Activated B cell treated with CpG ODN at 0.5 μM for 24 hours (primary cell): ENCODE measurements around the gene TXNDC2. TPM values are rescaled to one million over a fixed set of nuclear protein-coding genes. Genes with fewer than 3 reads are reported as not detected.

Experiments used
- ATAC-seq: fragments of 200-7000 bp; cut with Tn5 transposase; one replicate; pipeline ENCODE4 v1.10.0; 2021; ENCODE audit warnings: low read depth, mild to moderate bottlenecking, moderate library complexity
- CTCF ChIA-PET: fragments of 350-600 bp; sonication (Branson Sonifier 250); formaldehyde crosslinking; loops from one replicate; lab custom pipeline; 2021; ENCODE audit warnings: antibody characterized with exemption; lab: Charles Lee
- POLR2A ChIA-PET: fragments of 350-600 bp; sonication (Branson Sonifier 250); formaldehyde crosslinking; loops from one replicate; lab custom pipeline; 2021; ENCODE audit warnings: antibody characterized with exemption; lab: Charles Lee
- DNase-seq: peaks from one replicate; pipeline ENCODE4 v3.0.0; 2022
- H3K27ac Mint-ChIP-seq: one replicate; pipeline ENCODE4 v1.8.0; 2020; ENCODE audit warnings: mixed read lengths
- H3K27me3 Mint-ChIP-seq: one replicate; pipeline ENCODE4 v1.8.0; 2021; ENCODE audit warnings: mixed read lengths
- H3K36me3 Mint-ChIP-seq: one replicate; pipeline ENCODE4 v1.8.0; 2021; ENCODE audit warnings: low read depth, mixed read lengths
- H3K4me1 Mint-ChIP-seq: one replicate; pipeline ENCODE4 v1.8.0; 2021; ENCODE audit warnings: mixed read lengths
- H3K4me3 Mint-ChIP-seq: one replicate; pipeline ENCODE4 v1.8.0; 2020; ENCODE audit warnings: mild to moderate bottlenecking, mixed read lengths
- H3K9me3 Mint-ChIP-seq: one replicate; pipeline ENCODE4 v1.8.0; 2020; ENCODE audit warnings: mixed read lengths
- CTCF ChIP-seq: fragments of 200-600 bp; IDR thresholded peaks from one replicate; pipeline ENCODE4 v1.8.0; 2022; ENCODE audit warnings: antibody characterized with exemption, mild to moderate bottlenecking
- intact Hi-C: fragments of 100-400 bp; cut with micrococcal nuclease; formaldehyde crosslinking; loops from one replicate; pipeline ENCODE4 v1.15.1; 2024
- total RNA-seq: library from RNA; stranded (reverse); gene quantifications from 2 replicates; pipeline ENCODE4 v1.2.3, GENCODE V29; 2022

TXNDC2 gene
- total RNA-seq, 1 donor from 2014 or later, result 0.13 TPM

- ATAC-seq, result no peak
Observed at GRCh38 chr18:9884090-9884489, 1.7 kb upstream of the TXNDC2 start.

GRCh38 chr18:9884532-9885140 is 1.1 kb upstream of the TXNDC2 start:
- H3K36me3 Mint-ChIP-seq, result no peaks in the 10 kb centered on the region
- CTCF ChIA-PET, result no interaction called here
- H3K27ac Mint-ChIP-seq, result no peak overlapping the region
- POLR2A ChIA-PET, result no interaction called here
- DNase-seq, result no peak
- ATAC-seq, result no peak
- H3K27me3 Mint-ChIP-seq, result no peaks in the 10 kb centered on the region
- intact Hi-C loops, result no loop called here
- no peaks in the 10 kb centered on the region for H3K4me1 Mint-ChIP-seq
- no peaks in the 10 kb centered on the region for H3K9me3 Mint-ChIP-seq
- H3K4me3 Mint-ChIP-seq, result no peak overlapping the region
- TF ChIP-seq CTCF, result no peak

More at GRCh38 chr18:9884090-9884489, 1.7 kb upstream of the TXNDC2 start:
- H3K9me3 Mint-ChIP-seq, result no peaks in the 10 kb centered on the region
- no peak for DNase-seq
- TF ChIP-seq CTCF, result no peak
- intact Hi-C loops, result no loop called here
- no peaks in the 10 kb centered on the region for H3K36me3 Mint-ChIP-seq
- CTCF ChIA-PET, result no interaction called here
- POLR2A ChIA-PET, result no interaction called here
- H3K4me3 Mint-ChIP-seq, result no peak overlapping the region
- H3K4me1 Mint-ChIP-seq, result no peaks in the 10 kb centered on the region
- no peaks in the 10 kb centered on the region for H3K27me3 Mint-ChIP-seq
- no peak overlapping the region for H3K27ac Mint-ChIP-seq

GRCh38 chr18:9886005-9886348 is 204 bp downstream of the TXNDC2 start:
- Mint-ChIP-seq H3K4me3 (no peak overlapping the region), H3K4me1 (no peaks in the 10 kb centered on the region), H3K27ac (no peak overlapping the region), H3K36me3 (no peaks in the 10 kb centered on the region), H3K9me3 (no peaks in the 10 kb centered on the region), H3K27me3 (no peaks in the 10 kb centered on the region)
- no peak for ATAC-seq
- DNase-seq, result no peak
- POLR2A ChIA-PET, result no interaction called here
- intact Hi-C loops, result no loop called here
- no peak for TF ChIP-seq CTCF
- CTCF ChIA-PET, result no interaction called here

DNA sequence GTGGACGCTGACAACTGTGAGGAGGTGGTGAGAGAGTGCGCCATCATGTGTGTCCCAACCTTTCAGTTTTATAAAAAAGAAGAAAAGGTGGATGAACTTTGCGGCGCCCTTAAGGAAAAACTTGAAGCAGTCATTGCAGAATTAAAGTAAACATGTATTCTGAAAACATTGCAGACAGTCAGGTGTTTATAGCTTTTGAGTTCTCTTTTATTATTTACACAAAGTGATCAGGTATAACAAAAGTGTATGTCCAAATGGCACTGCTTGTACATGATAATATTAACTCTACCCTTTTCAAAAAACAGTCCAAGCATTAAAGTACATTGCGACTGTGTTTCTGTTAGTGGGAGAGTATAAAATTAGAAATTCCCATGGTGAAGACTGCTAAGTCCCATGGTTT is 2.2 kb downstream of the TXNDC2 start:
- no peaks in the 10 kb centered on the region for H3K27me3 Mint-ChIP-seq
- H3K27ac Mint-ChIP-seq, result no peak overlapping the region
- no peak for TF ChIP-seq CTCF
- ChIA-PET CTCF (no interaction called here), POLR2A (no interaction called here)
- H3K9me3 Mint-ChIP-seq, result no peaks in the 10 kb centered on the region
- no peak overlapping the region for H3K4me3 Mint-ChIP-seq
- no peaks in the 10 kb centered on the region for H3K36me3 Mint-ChIP-seq
- no peaks in the 10 kb centered on the region for H3K4me1 Mint-ChIP-seq
- intact Hi-C loops, result no loop called here
- no peak for ATAC-seq
- DNase-seq, result no peak

- no peaks in the 10 kb centered on the region for H3K9me3 Mint-ChIP-seq
- H3K27me3 Mint-ChIP-seq, result no peaks in the 10 kb centered on the region
- intact Hi-C loops, result no loop called here
- H3K4me1 Mint-ChIP-seq, result no peaks in the 10 kb centered on the region
- H3K4me3 Mint-ChIP-seq, result no peak overlapping the region
- no peak overlapping the region for H3K27ac Mint-ChIP-seq
- TF ChIP-seq CTCF, result no peak
- POLR2A ChIA-PET, result interaction anchor here (0.6 kb wide), 1 partner anchor 614 kb away, joined by 6 read pairs; no protein-coding TSS in a partner anchor
- ATAC-seq, result no peak
- no peak for DNase-seq
- no peaks in the 10 kb centered on the region for H3K36me3 Mint-ChIP-seq
- CTCF ChIA-PET, result no interaction called here
Observed at GRCh38 chr18:9890196-9890595, 4.4 kb downstream of the TXNDC2 start.
